BE2C (cell line): Measurements from ENCODE around the gene ASB4.

Experiments
- DNase-seq: peaks from one replicate; pipeline ENCODE4 v3.0.0-alpha.2; 2020
- H3K27me3 ChIP-seq: fragments of 250-450 bp; sonication (Bioruptor Pico); 2 replicates; pipeline ENCODE4 v1.5.1; 2020; ENCODE audit warnings: mild to moderate bottlenecking
- H3K36me3 ChIP-seq: fragments of 250-450 bp; sonication (Bioruptor Pico); 2 replicates; pipeline ENCODE4 v1.5.1; 2020; ENCODE audit warnings: mild to moderate bottlenecking
- H3K4me1 ChIP-seq: fragments of 250-450 bp; sonication (Bioruptor Pico); 2 replicates; pipeline ENCODE4 v1.5.1; 2020
- H3K4me3 ChIP-seq: 2 replicates; pipeline ENCODE4 v1.5.1; 2011; ENCODE audit warnings: low read depth, low read length
- H3K9me3 ChIP-seq: fragments of 250-450 bp; sonication (Bioruptor Pico); 2 replicates; pipeline ENCODE4 v1.5.1; 2020
- CTCF ChIP-seq: IDR thresholded peaks from 2 replicates; pipeline ENCODE4 v1.5.1; 2012; ENCODE audit warnings: mild to moderate bottlenecking, low read depth, low read length

ASB4 gene

GRCh38 chr7:95511716-95512260, 26.0 kb downstream of the ASB4 start:
- peak; percentile 97 for TF ChIP-seq CTCF
- DNase-seq, result peak; percentile 70
- H3K4me1 ChIP-seq, result no peaks in the 10 kb centered on the region
- H3K36me3 ChIP-seq, result no peaks in the 10 kb centered on the region
- no peak overlapping the region for H3K4me3 ChIP-seq
- H3K27me3 ChIP-seq, result peaks cover 10% of the 10 kb centered on the region
- H3K9me3 ChIP-seq, result no peaks in the 10 kb centered on the region

GRCh38 chr7:95517458-95517857, 31.7 kb downstream of the ASB4 start:
- DNase-seq, result no peak
- Histone ChIP-seq H3K9me3 (no peaks in the 10 kb centered on the region), H3K4me1 (no peaks in the 10 kb centered on the region), H3K27me3 (peaks cover 14% of the 10 kb centered on the region), H3K36me3 (no peaks in the 10 kb centered on the region), H3K4me3 (no peak overlapping the region)
- no peak for TF ChIP-seq CTCF

DNA sequence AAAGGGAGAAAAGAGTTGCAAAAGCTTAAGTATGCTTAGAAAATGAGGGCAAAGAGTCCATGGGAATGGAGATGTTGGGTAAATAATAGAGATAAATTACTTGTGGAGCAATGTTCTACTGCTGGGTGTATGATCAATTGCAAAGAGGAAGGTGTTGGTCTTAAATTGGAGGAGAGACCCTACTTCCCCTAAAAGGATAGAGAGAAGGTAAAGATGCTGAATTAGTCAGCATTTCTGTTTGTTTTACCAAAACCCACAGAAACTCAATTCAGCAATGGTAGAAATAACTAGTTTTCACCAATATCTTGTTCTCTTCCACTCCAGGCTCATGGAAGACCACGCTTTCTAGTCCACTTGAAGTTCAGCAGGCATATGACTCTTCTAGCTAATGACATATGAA, 32.1 kb downstream of the ASB4 start:
- no peak overlapping the region for H3K4me3 ChIP-seq
- H3K36me3 ChIP-seq, result no peaks in the 10 kb centered on the region
- H3K27me3 ChIP-seq, result peaks cover 18% of the 10 kb centered on the region
- no peak for TF ChIP-seq CTCF
- H3K4me1 ChIP-seq, result no peaks in the 10 kb centered on the region
- no peaks in the 10 kb centered on the region for H3K9me3 ChIP-seq
- no peak for DNase-seq

DNA sequence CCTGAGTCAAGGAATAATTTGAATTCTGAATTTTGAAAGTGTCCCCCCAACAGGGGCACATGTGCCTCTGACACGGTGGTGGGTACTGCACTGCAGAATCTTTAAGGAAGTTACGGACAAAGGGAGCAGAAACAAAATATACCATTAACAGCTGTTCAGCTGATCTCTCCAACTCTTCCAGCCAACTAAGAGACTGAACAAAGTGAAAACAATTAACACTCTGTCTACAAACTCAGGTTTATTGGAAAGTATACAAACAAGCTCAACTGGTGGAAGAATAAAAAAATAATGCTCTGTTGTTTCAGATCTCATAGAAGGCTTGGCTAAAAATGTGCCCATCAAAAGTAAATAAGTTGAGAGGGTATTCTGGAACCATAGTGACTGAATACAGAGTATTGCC, 34.4 kb downstream of the ASB4 start:
- Histone ChIP-seq H3K4me1 (no peaks in the 10 kb centered on the region), H3K4me3 (no peak overlapping the region), H3K27me3 (peaks cover 39% of the 10 kb centered on the region), H3K36me3 (no peaks in the 10 kb centered on the region), H3K9me3 (no peaks in the 10 kb centered on the region)
- TF ChIP-seq CTCF, result no peak
- no peak for DNase-seq

DNA sequence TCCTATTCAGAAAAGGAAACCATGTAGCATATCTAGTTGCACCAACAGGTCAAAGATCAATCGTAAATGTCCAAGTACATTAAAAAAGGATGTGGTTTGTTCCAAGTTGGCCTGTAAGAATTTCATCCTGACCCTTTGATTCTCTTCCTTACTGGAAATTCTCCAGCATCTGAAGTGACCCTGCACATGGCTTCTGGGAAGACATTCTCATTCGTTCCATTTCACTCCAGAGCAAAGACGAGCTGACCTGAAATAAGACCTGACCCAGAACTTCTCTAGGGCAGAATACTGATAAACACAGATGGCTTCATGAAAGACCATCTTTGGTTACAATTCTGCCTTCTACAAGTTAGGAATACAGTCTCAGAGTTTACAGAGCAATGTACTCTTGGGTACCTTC, 39.8 kb downstream of the ASB4 start:
- Histone ChIP-seq H3K27me3 (peaks cover 43% of the 10 kb centered on the region), H3K9me3 (no peaks in the 10 kb centered on the region), H3K36me3 (no peaks in the 10 kb centered on the region), H3K4me3 (no peak overlapping the region), H3K4me1 (no peaks in the 10 kb centered on the region)
- DNase-seq, result no peak
- no peak for TF ChIP-seq CTCF

GRCh38 chr7:95526128-95526738, 40.5 kb downstream of the ASB4 start:
- Histone ChIP-seq H3K4me1 (no peaks in the 10 kb centered on the region), H3K36me3 (no peaks in the 10 kb centered on the region), H3K9me3 (no peaks in the 10 kb centered on the region), H3K4me3 (no peak overlapping the region), H3K27me3 (peaks cover 43% of the 10 kb centered on the region)
- DNase-seq, result no peak
- TF ChIP-seq CTCF, result no peak
